Lung (tissue), 12 donors: ENCODE results near the gene SURF4. TPM values are rescaled to one million over a fixed set of nuclear protein-coding genes. Genes with fewer than 3 reads are reported as not detected.

Experiments used
- ATAC-seq: fragments of 200-7000 bp; cut with Tn5 transposase; one replicate; pipeline ENCODE4 v1.9.1; 2020; ENCODE audit warnings: moderate number of reproducible peaks; ENCODE audit not compliant: insufficient read depth, low FRiP score
- DNase-seq, 3 donors: peaks; one replicate each; pipeline ENCODE4 v3.0.0-alpha.2; 2013 to 2017
- H3K27ac ChIP-seq, 2 donors: one replicate each; pipeline ENCODE4 v1.5.1; 2013; ENCODE audit warnings: mild to moderate bottlenecking in 2 of 2, moderate library complexity in 2 of 2, control low read depth in 1 of 2, inconsistent platforms in 1 of 2, low read depth in 1 of 2, low read length in 1 of 2
- H3K27me3 ChIP-seq, 3 donors: one replicate each; pipeline ENCODE4 v1.5.1; 2013; ENCODE audit warnings: low read length in 2 of 3; ENCODE audit not compliant: control insufficient read depth in 3 of 3, insufficient read depth in 3 of 3
- H3K36me3 ChIP-seq, 4 donors: one replicate each; pipeline ENCODE4 v1.5.1; 2013; ENCODE audit warnings: low read length in 4 of 4, mild to moderate bottlenecking in 1 of 4, moderate library complexity in 1 of 4; ENCODE audit not compliant: control insufficient read depth in 4 of 4, insufficient read depth in 4 of 4
- H3K4me1 ChIP-seq, 5 donors: one replicate each; pipeline ENCODE4 v1.5.1; 2013; ENCODE audit warnings: low read length in 5 of 5, mild to moderate bottlenecking in 2 of 5, moderate library complexity in 1 of 5; ENCODE audit not compliant: control insufficient read depth in 5 of 5, insufficient read depth in 5 of 5
- H3K4me3 ChIP-seq: one replicate; pipeline ENCODE4 v1.5.1; 2013; ENCODE audit warnings: mild to moderate bottlenecking, control low read depth, moderate library complexity
- H3K9ac ChIP-seq, 2 donors: one replicate each; pipeline ENCODE4 v1.5.1; 2013; ENCODE audit warnings: low read length in 2 of 2, control low read depth in 1 of 2; ENCODE audit not compliant: insufficient read depth in 1 of 2
- H3K9me3 ChIP-seq, 4 donors: one replicate each; pipeline ENCODE4 v1.5.1; 2013; ENCODE audit warnings: low read length in 3 of 4, mild to moderate bottlenecking in 1 of 4, moderate library complexity in 1 of 4; ENCODE audit not compliant: control insufficient read depth in 4 of 4, insufficient read depth in 3 of 4
- WGBS, 2 donors: extraction: QIAGEN DNeasy Blood & Tissue Kit; methylation state at CpG; one replicate each; pipeline ENCODE4 v1.1.7; 2013; 5-methylcytosine and 5-hydroxymethylcytosine counted together
- polyA plus RNA-seq, 2 donors: library from polyadenylated mRNA; stranded (reverse); fragments of 200-250 nt; gene quantifications; one replicate each; pipeline ENCODE4 v1.2.1, GENCODE V29; 2013
- total RNA-seq, 2 donors: library from RNA; depleted of rRNA in 1 of 2; stranded (reverse); fragments of >200 nt in 1 of 2; gene quantifications; one replicate each; pipeline ENCODE4 v1.2.1, GENCODE V29; 2014 to 2021
- TF ChIP-seq, protein P1 (sequence below): IDR thresholded peaks from 2 replicates; pipeline ENCODE4 v1.5.1; 2012; ENCODE audit warnings: mild to moderate bottlenecking; ENCODE audit errors: control extremely low read depth, extremely low read depth
- donor health status: control.
- donor health status: control.
- donor health status: Bipolar disorder and iron deficiency.
- donor health status: healthy.
- donor health status: DM: yes; HTN: yes; CAD: no.

The SURF4 gene
- total and polyA plus RNA-seq, 4 donors = 87.4 to 222 (median 174) TPM

DNA sequence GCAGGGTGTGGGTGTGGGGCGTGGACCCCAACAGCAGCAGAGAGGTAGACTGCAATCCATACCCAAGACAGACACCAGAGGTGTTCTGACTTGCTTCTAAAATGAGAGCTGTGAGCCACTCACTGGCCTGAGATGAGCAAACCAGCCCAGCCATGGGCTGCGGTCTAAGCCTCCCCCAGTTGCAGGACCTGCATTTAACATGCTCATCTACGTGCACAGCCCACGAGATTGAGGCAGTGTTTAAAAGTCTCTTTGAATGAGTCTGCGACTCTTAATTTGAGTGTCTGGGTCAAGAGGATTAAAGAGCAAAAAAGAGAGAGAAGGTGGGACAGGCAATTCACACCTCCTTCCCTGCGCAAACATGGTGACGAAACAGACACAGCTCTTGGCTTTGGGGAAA is 5.9 kb downstream of the SURF4 start:
- Histone ChIP-seq H3K4me3 (no peak overlapping the region), H3K36me3 (peaks cover 2 to 44% (median 34%) of the 10 kb centered on the region in 4 donors), H3K27ac (peak overlapping the region in 1 of 2 donors; percentile 41), H3K27me3 (no peaks in the 10 kb centered on the region), H3K9ac (no peak overlapping the region), H3K4me1 (peaks cover 6 to 25% (median 20%) of the 10 kb centered on the region in 5 donors), H3K9me3 (no peaks in the 10 kb centered on the region)
- TF ChIP-seq, protein P1, sequence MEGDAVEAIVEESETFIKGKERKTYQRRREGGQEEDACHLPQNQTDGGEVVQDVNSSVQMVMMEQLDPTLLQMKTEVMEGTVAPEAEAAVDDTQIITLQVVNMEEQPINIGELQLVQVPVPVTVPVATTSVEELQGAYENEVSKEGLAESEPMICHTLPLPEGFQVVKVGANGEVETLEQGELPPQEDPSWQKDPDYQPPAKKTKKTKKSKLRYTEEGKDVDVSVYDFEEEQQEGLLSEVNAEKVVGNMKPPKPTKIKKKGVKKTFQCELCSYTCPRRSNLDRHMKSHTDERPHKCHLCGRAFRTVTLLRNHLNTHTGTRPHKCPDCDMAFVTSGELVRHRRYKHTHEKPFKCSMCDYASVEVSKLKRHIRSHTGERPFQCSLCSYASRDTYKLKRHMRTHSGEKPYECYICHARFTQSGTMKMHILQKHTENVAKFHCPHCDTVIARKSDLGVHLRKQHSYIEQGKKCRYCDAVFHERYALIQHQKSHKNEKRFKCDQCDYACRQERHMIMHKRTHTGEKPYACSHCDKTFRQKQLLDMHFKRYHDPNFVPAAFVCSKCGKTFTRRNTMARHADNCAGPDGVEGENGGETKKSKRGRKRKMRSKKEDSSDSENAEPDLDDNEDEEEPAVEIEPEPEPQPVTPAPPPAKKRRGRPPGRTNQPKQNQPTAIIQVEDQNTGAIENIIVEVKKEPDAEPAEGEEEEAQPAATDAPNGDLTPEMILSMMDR = no peak
- WGBS, 2 donors = 69 to 81% methylated on average over 7 of the region's 7 CpGs
- ATAC-seq = no peak
- DNase-seq = peak in 1 of 3 donors; percentile 44

DNA sequence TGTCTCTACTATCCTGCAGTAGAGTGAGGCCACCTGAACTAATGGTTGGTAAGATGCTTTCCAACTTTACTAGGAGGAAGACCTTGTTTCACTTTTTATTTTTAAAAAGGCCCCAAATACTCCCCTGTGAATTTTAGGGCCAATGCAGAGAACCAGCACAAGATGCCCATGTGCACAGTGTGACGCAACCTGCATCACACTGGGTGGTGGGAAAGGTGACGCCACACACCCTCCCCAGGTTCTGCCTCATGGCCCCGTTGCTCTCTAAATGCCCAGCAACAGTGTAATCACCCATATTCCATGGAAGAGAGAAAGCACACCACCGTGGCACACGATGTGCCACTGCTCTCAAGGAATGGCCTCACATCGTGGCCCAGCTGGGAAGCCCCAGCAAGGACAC is 6.4 kb downstream of the SURF4 start:
- TF ChIP-seq, protein P1 = no peak
- no peaks in the 10 kb centered on the region for H3K9me3 ChIP-seq
- 71 to 76% methylated on average over 6 of the region's 6 CpGs for WGBS, 2 donors
- no peak overlapping the region for H3K9ac ChIP-seq
- H3K27ac ChIP-seq = peak overlapping the region in 1 of 2 donors; percentile 41
- DNase-seq = no peak
- peaks cover 6 to 47% (median 37%) of the 10 kb centered on the region in 4 donors for H3K36me3 ChIP-seq
- H3K4me3 ChIP-seq = no peak overlapping the region
- ATAC-seq = no peak
- no peaks in the 10 kb centered on the region for H3K27me3 ChIP-seq
- H3K4me1 ChIP-seq = peaks cover 6 to 25% (median 18%) of the 10 kb centered on the region in 5 donors

DNA sequence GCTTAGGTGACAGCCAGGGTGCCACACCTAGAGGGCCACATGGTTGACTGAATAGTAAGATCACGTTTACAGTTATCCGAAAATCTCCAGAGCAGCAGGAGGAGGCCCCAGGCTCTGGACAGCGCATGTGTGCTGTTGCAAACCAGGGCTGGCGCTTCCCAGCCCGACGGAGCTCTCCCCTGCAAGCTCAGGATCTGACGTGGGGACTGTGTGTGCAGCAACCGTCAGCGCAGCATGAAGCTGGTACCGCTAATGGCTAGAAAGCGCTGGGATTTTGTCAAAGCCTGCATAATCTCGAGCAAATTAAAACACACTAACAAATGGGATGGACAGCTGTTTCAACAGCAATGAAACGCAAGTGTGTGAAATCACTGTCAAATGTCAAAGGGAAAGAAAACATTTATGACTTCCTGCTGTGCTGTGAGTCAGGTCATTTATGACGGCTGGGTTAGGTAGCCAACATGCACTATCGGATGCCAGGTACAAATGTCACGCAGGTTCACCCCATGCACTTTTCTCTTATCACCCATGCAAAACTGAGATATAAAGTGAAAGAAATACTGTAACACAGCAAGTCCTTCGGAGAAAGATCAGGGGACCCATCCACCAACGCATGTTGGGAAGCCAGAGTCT is 7.5 kb downstream of the SURF4 start:
- ATAC-seq (no peak), DNase-seq (no peak)
- TF ChIP-seq, protein P1 = no peak
- Histone ChIP-seq H3K27me3 (no peaks in the 10 kb centered on the region), H3K4me1 (peaks cover 6 to 26% (median 20%) of the 10 kb centered on the region in 5 donors), H3K9ac (no peak overlapping the region), H3K36me3 (peaks cover 6 to 50% (median 44%) of the 10 kb centered on the region in 4 donors), H3K9me3 (no peaks in the 10 kb centered on the region), H3K4me3 (no peak overlapping the region), H3K27ac (no peak overlapping the region)
- 78 to 79% methylated on average over 18 of the region's 18 CpGs for WGBS, 2 donors
